ENCODE results near the gene STK10.
"Not testable (repeated sequence)": the region's sequence is repeated elsewhere in the genome, so short reads cannot be mapped to it uniquely, and the experiment has no call there.

Gene STK10

GRCh38 chr5:172164769-172165212 lies 23.2 kb downstream of the STK10 start:
- DNase-seq, result no peak

GRCh38 chr5:172163346-172163745 lies 24.7 kb downstream of the STK10 start:
- DNase-seq, result no peak

GRCh38 chr5:172162987-172163343 lies 25.1 kb downstream of the STK10 start:
- no peak for DNase-seq

- DNase-seq, result no peak
These were observed 25.6 kb downstream of the STK10 start for GRCh38 chr5:172162323-172162986.

GRCh38 chr5:172160506-172160905 lies 27.5 kb downstream of the STK10 start:
- DNase-seq, result no peak

- no peak for DNase-seq
These were observed 29.0 kb downstream of the STK10 start for GRCh38 chr5:172159016-172159415.

- DNase-seq, result no peak
These were observed 31.5 kb downstream of the STK10 start for GRCh38 chr5:172156541-172156994.

GRCh38 chr5:172155101-172155500 lies 32.9 kb downstream of the STK10 start:
- DNase-seq, result not testable (repeated sequence)

GRCh38 chr5:172153695-172154094 lies 34.3 kb downstream of the STK10 start:
- DNase-seq, result no peak

- DNase-seq, result no peak
These were observed 36.3 kb downstream of the STK10 start for GRCh38 chr5:172151661-172152210.

- DNase-seq, result no peak
These were observed 37.3 kb downstream of the STK10 start for GRCh38 chr5:172150514-172151425.

GRCh38 chr5:172149481-172149880 lies 38.5 kb downstream of the STK10 start:
- not testable (repeated sequence) for DNase-seq

- DNase-seq, result no peak
These were observed 39.0 kb downstream of the STK10 start for GRCh38 chr5:172149073-172149472.

GRCh38 chr5:172148381-172148780 lies 39.6 kb downstream of the STK10 start:
- no peak for DNase-seq

GRCh38 chr5:172147857-172148256 lies 40.2 kb downstream of the STK10 start:
- no peak for DNase-seq

GRCh38 chr5:172146748-172147092 lies 41.3 kb downstream of the STK10 start:
- DNase-seq, result no peak

- no peak for DNase-seq
These were observed 41.9 kb downstream of the STK10 start for GRCh38 chr5:172145870-172146747.

- DNase-seq, result no peak
These were observed 42.8 kb downstream of the STK10 start for GRCh38 chr5:172144931-172145869.

GRCh38 chr5:172144291-172144815 lies 43.7 kb downstream of the STK10 start:
- DNase-seq, result no peak

GRCh38 chr5:172143875-172144274 lies 44.1 kb downstream of the STK10 start:
- DNase-seq, result no peak

GRCh38 chr5:172142709-172143215 lies 45.3 kb downstream of the STK10 start:
- DNase-seq, result no peak

Measured in NCI-H1436 (cell line).